Measurements from ENCODE around the gene NAV3. TPM values are rescaled to one million over a fixed set of nuclear protein-coding genes. Genes with fewer than 3 reads are reported as not detected.
"Not testable (repeated sequence)": the region's sequence is repeated elsewhere in the genome, so short reads cannot be mapped to it uniquely, and the experiment has no call there.

The NAV3 gene
- total RNA-seq, 2 donors from 2014 or later: not detected

DNA sequence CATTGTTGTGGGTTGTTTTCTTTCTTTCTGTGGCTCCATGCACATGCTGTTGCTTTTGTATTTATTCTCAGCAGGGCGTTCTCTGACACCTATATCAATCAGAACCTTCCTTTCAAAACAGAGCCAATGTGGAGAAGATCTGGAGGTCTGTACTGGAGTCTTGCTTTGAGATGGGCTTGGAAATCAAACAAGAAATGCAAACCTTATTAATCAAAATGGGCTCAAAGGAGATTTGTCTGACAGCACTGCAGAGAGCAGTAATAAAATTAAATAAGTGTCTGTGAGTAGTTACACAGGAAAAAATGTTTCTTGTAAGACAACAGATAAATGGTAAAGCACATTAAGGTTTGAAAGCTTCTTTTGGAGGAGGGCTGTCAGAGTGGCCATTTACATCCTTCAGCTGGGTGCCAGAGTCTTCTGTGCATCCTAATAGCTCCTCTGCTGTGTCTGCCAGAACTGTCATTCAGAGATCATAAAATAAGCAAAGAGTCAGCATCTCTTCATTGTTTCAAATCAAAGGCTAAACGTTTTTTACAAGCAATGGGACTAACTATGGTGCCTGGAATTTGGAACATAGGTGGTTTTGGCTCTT is 414.3 kb downstream of the NAV3 start:
- DNase-seq (ENCODE audit: low spot score) (no peak), ATAC-seq (no peak)
- Mint-ChIP-seq H3K4me3 (no peak overlapping the region), H3K27ac (no peak overlapping the region), H3K27me3 (no peaks in the 10 kb centered on the region), H3K4me1 (ENCODE audit: low read depth in 2 of 2) (no peaks in the 10 kb centered on the region), H3K36me3 (peaks cover 12% of the 10 kb centered on the region), H3K9me3 (peaks cover 14% of the 10 kb centered on the region)

DNA sequence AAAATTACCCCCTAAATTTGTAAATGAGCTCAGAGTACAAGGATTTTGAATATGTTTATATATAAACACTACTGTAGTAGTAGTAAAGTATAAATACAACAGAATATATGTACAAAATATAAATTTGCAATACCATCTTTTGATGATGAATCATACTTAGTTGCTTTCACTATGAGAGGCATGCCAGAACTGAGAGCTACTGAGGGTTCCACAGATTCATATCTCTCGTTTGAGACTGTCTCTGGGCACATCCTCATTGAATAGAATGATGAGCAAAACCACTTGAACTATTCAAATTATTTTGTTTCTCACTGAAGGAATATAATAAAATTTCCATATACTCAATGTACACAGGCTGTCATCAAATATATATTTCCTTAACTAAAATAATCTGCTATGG is 417.6 kb downstream of the NAV3 start:
- peaks cover 13% of the 10 kb centered on the region for H3K9me3 Mint-ChIP-seq
- DNase-seq (ENCODE audit: low spot score) (no peak), ATAC-seq (no peak)
- no peak overlapping the region for H3K4me3 Mint-ChIP-seq
- no peak overlapping the region for H3K27ac Mint-ChIP-seq
- peaks cover 12% of the 10 kb centered on the region for H3K36me3 Mint-ChIP-seq
- H3K27me3 Mint-ChIP-seq: no peaks in the 10 kb centered on the region
- H3K4me1 Mint-ChIP-seq (ENCODE audit: low read depth in 2 of 2): no peaks in the 10 kb centered on the region

DNA sequence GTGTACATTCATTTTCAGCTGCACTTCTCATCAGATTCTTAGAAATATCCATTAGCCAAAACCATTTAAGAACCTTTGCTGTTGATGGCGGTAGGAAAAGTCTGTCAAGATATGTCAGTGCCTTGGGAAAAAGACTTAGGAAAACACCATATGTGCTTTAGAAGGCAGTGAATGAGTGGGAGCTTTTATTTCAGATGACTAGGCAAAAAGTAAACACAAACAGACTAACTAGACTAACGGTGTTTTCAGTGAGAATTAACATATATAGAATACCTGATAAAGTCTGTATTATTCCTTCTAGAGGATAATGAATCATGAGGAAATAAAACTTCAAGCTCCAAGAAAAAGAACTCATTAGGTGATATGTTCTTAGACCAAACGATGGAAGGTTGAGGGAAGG is 418.9 kb downstream of the NAV3 start:
- Mint-ChIP-seq H3K4me3 (no peak overlapping the region), H3K4me1 (ENCODE audit: low read depth in 2 of 2) (no peaks in the 10 kb centered on the region), H3K27ac (no peak overlapping the region), H3K9me3 (peaks cover 18% of the 10 kb centered on the region), H3K27me3 (no peaks in the 10 kb centered on the region), H3K36me3 (peaks cover 12% of the 10 kb centered on the region)
- no peak for ATAC-seq
- DNase-seq (ENCODE audit: low spot score): no peak

DNA sequence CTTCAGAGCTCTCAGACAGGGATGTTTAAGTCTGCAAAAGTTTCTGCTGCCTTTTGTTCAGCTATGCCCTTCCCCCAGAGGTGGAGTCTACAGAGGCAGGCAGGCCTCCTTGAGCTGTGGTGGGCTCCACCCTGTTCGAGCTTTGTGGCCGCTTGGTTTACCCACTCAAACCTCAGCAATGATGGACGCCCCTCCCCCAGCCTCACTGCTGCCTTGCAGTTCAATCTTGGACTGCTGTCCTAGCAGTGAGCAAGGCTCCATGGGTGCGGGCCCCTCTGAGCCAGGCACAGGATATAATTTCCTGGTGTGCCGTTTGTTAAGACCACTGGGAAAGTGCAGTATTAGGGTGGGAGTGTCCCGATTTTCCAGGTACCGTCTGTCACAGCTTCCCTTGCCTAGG is 427.0 kb downstream of the NAV3 start:
- H3K4me3 Mint-ChIP-seq; H3K27me3 Mint-ChIP-seq; H3K27ac Mint-ChIP-seq; DNase-seq (ENCODE audit: low spot score); H3K4me1 Mint-ChIP-seq (ENCODE audit: low read depth in 2 of 2); ATAC-seq: not testable (repeated sequence)
- peaks cover 17% of the 10 kb centered on the region for H3K36me3 Mint-ChIP-seq
- peaks cover 36% of the 10 kb centered on the region for H3K9me3 Mint-ChIP-seq

DNA sequence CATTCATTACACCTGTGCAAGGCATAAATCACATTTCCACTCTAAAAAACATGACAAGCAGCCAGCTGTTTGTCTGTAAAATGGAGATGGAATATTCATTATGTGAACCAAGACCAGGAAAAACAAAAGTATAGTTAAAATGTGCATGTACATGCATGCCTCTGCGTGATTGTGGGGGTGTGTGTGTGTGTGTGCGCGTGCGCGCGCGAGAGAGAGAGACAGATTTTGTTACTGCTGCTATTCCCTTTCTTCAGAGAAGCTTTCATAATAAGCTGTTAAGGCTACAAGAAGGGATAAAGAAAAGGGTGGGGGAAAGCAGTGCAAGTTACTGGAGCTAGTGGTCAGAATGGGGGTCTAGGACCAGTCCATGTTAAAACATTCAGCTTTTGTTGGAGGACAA is 430.3 kb downstream of the NAV3 start:
- no peaks in the 10 kb centered on the region for H3K4me1 Mint-ChIP-seq (ENCODE audit: low read depth in 2 of 2)
- H3K27ac Mint-ChIP-seq: no peak overlapping the region
- no peaks in the 10 kb centered on the region for H3K27me3 Mint-ChIP-seq
- DNase-seq (ENCODE audit: low spot score) (no peak), ATAC-seq (no peak)
- H3K4me3 Mint-ChIP-seq: no peak overlapping the region
- peaks cover 28% of the 10 kb centered on the region for H3K9me3 Mint-ChIP-seq
- H3K36me3 Mint-ChIP-seq: peaks cover 10% of the 10 kb centered on the region

DNA sequence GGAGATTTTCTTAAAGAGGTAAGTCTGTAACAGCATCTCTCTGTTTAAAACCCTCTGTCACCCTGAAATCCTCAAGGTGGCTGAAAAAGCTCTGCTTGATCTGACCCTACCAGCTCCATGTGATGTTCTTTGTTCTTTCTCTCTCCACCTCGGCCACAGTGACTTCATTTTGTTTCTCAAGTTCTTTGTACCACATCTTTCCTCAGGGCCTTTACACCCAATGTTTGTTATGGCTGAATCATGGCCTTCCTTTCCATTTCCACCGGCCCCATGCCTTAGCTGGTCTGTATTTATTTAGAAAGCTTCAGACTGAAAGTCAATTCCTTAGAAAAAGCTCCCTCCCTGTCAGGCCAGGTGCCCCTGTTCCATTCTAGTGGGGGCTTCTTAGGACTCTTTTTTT is 431.2 kb downstream of the NAV3 start:
- H3K4me1 Mint-ChIP-seq (ENCODE audit: low read depth in 2 of 2): no peaks in the 10 kb centered on the region
- H3K27ac Mint-ChIP-seq: no peak overlapping the region
- peaks cover 6% of the 10 kb centered on the region for H3K36me3 Mint-ChIP-seq
- no peak for DNase-seq (ENCODE audit: low spot score)
- peaks cover 23% of the 10 kb centered on the region for H3K9me3 Mint-ChIP-seq
- ATAC-seq: no peak
- no peak overlapping the region for H3K4me3 Mint-ChIP-seq
- H3K27me3 Mint-ChIP-seq: no peaks in the 10 kb centered on the region

Measured in natural killer cell treated with Interleukin-12 subunit alpha and Interleukin-12 subunit beta and Interleukin-15 and Interleukin-18, amount 100 ng/mL, for 72 hours (primary cell).